Hepatocyte (in vitro differentiated cells): ENCODE data around the gene MTHFD1L. TPM values are rescaled to one million over a fixed set of nuclear protein-coding genes. Genes with fewer than 3 reads are reported as not detected.

Experiments used
- DNase-seq: peaks from one replicate; pipeline ENCODE4 v3.0.0-alpha.2; 2016; ENCODE audit warnings: low spot score
- H2AFZ ChIP-seq: fragments of 200-600 bp; sonication (generic); 2 replicates; pipeline ENCODE4 v1.6.0; 2016; ENCODE audit warnings: antibody characterized with exemption, mild to moderate bottlenecking
- H3K27ac ChIP-seq: fragments of 200-600 bp; sonication (generic); 2 replicates; pipeline ENCODE4 v1.5.1; 2016; ENCODE audit warnings: mild to moderate bottlenecking
- H3K27me3 ChIP-seq: fragments of 200-600 bp; sonication (generic); 2 replicates; pipeline ENCODE4 v1.6.1; 2016
- H3K36me3 ChIP-seq: fragments of 200-600 bp; sonication (generic); replicated peaks from 2 replicates; pipeline ENCODE4 v1.5.1; 2016; ENCODE audit warnings: low read depth; ENCODE audit not compliant: insufficient read depth
- H3K4me1 ChIP-seq: fragments of 200-600 bp; sonication (generic); 2 replicates; pipeline ENCODE4 v1.5.1; 2016; ENCODE audit warnings: mild to moderate bottlenecking, moderate library complexity; ENCODE audit not compliant: insufficient read depth
- H3K4me2 ChIP-seq: fragments of 200-600 bp; sonication (generic); 2 replicates; pipeline ENCODE4 v1.6.0; 2016
- H3K4me3 ChIP-seq: fragments of 200-600 bp; sonication (generic); 2 replicates; pipeline ENCODE4 v1.5.1; 2016; ENCODE audit warnings: mild to moderate bottlenecking
- H3K79me2 ChIP-seq: fragments of 200-600 bp; sonication (generic); 2 replicates; pipeline ENCODE4 v1.6.0; 2017; ENCODE audit warnings: mild to moderate bottlenecking
- H3K9me2 ChIP-seq: fragments of 200-600 bp; sonication (generic); replicated peaks from 2 replicates; pipeline ENCODE4 v1.6.0; 2017; ENCODE audit warnings: mild to moderate bottlenecking; ENCODE audit not compliant: insufficient read depth
- H3K9me3 ChIP-seq: fragments of 200-600 bp; sonication (generic); 2 replicates; pipeline ENCODE4 v1.5.1; 2016; ENCODE audit warnings: low read depth, mild to moderate bottlenecking
- H4K20me1 ChIP-seq: fragments of 200-600 bp; sonication (generic); 2 replicates; pipeline ENCODE4 v1.6.0; 2016; ENCODE audit warnings: mild to moderate bottlenecking; ENCODE audit not compliant: insufficient read depth, poor library complexity, severe bottlenecking
- CTCF ChIP-seq: fragments of 200-600 bp; sonication (generic); IDR thresholded peaks from 2 replicates; pipeline ENCODE4 v1.5.1; 2016; ENCODE audit warnings: antibody characterized with exemption, mild to moderate bottlenecking; ENCODE audit not compliant: poor library complexity
- EZH2 ChIP-seq: fragments of 200-600 bp; sonication (generic); IDR thresholded peaks from 2 replicates; pipeline ENCODE4 v1.6.1; 2016; ENCODE audit warnings: antibody characterized with exemption, mild to moderate bottlenecking, borderline replicate concordance
- EZH2phosphoT487 ChIP-seq: fragments of 200-600 bp; sonication (generic); IDR thresholded peaks from one replicate; pipeline ENCODE4 v1.6.1; 2018; ENCODE audit warnings: antibody characterized with exemption, mild to moderate bottlenecking, low read depth, moderate library complexity; ENCODE audit not compliant: unreplicated experiment, severe bottlenecking
- WGBS: methylation state at CpG from one replicate; pipeline ENCODE4 v1.1.6; 2016; ENCODE audit warnings: low lambda C conversion rate; ENCODE audit errors: missing lambda C conversion rate; 5-methylcytosine and 5-hydroxymethylcytosine counted together
- polyA plus RNA-seq: library from polyadenylated mRNA; unstranded; fragments of >200 nt; fragmentation: Nextera tagmentation; extraction: Ambion mirVana; gene quantifications from 2 replicates; pipeline ENCODE4 v1.2.1, GENCODE V29; 2016
- total RNA-seq: library from RNA; depleted of rRNA; stranded (reverse); fragments of >200 nt; gene quantifications from 2 replicates; pipeline ENCODE4 v1.2.3, GENCODE V29; 2014

Gene MTHFD1L
- total and polyA plus RNA-seq, 2 experiments from 2014 or later: 28.4 to 30.8 TPM

DNA sequence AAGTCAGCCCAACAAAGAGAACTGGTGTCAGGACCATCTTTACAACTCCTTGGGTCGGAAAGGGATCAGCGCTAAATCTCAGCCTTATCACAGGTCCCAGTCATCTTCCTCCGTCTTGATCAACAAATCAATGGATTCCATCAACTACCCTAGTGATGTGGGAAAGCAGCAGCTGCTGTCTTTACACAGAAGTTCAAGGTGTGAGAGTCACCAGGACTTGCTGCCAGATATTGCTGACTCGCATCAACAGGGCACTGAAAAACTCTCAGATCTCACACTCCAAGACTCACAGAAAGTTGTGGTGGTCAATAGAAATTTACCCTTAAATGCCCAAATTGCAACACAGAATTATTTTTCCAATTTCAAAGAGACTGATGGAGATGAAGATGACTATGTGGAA, 25.3 kb upstream of the MTHFD1L start:
- no peak overlapping the region for H2AFZ ChIP-seq
- TF ChIP-seq EZH2: no peak
- no peak for TF ChIP-seq CTCF
- TF ChIP-seq EZH2phosphoT487: no peak
- H3K4me3 ChIP-seq: no peak overlapping the region
- WGBS: 89% methylated on average over 4 of the region's 4 CpGs
- no peaks in the 10 kb centered on the region for H3K9me3 ChIP-seq
- H3K4me1 ChIP-seq: no peaks in the 10 kb centered on the region
- H3K9me2 ChIP-seq: no peaks in the 10 kb centered on the region
- DNase-seq: no peak
- no peaks in the 10 kb centered on the region for H3K79me2 ChIP-seq
- no peaks in the 10 kb centered on the region for H3K27me3 ChIP-seq
- no peaks in the 10 kb centered on the region for H4K20me1 ChIP-seq
- no peak overlapping the region for H3K27ac ChIP-seq
- no peaks in the 10 kb centered on the region for H3K36me3 ChIP-seq
- no peak overlapping the region for H3K4me2 ChIP-seq

DNA sequence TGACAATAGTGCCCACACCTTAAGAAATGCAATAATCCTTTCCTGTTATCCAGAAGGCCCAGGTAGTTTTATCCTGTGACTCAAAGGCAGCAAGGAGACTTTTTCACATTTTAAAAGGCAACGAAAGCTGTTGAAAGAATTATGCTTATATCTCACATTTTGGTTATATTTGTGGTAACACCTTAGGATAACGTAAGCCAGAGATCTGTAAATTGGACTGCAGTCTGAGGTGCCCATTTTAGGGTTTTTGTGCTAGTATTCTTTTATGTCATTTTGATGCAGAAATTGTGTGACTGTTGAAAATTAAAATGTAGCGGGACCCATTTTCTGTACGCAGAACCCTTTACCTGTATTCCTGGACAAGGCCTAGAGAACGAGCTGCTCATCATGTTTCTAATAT, 24.3 kb upstream of the MTHFD1L start:
- TF ChIP-seq CTCF: no peak
- TF ChIP-seq EZH2phosphoT487: no peak
- TF ChIP-seq EZH2: no peak
- H3K9me2 ChIP-seq: no peaks in the 10 kb centered on the region
- no peak overlapping the region for H3K4me2 ChIP-seq

GRCh38 chr6:150841697-150842096, 23.8 kb upstream of the MTHFD1L start:
- Histone ChIP-seq H3K27me3 (no peaks in the 10 kb centered on the region), H3K36me3 (no peaks in the 10 kb centered on the region), H3K79me2 (no peaks in the 10 kb centered on the region), H3K4me2 (no peak overlapping the region), H4K20me1 (no peaks in the 10 kb centered on the region), H3K9me3 (no peaks in the 10 kb centered on the region), H3K9me2 (no peaks in the 10 kb centered on the region), H3K4me1 (no peaks in the 10 kb centered on the region), H3K27ac (no peak overlapping the region), H2AFZ (no peak overlapping the region), H3K4me3 (no peak overlapping the region)
- 87% methylated on average over 3 of the region's 3 CpGs for WGBS
- TF ChIP-seq EZH2phosphoT487 (no peak), CTCF (no peak)
- DNase-seq: no peak

More for the DNA sequence above, 24.3 kb upstream of the MTHFD1L start:
- Histone ChIP-seq H3K27me3 (no peaks in the 10 kb centered on the region), H3K27ac (no peak overlapping the region), H4K20me1 (no peaks in the 10 kb centered on the region), H3K79me2 (no peaks in the 10 kb centered on the region), H3K36me3 (no peaks in the 10 kb centered on the region), H3K4me1 (no peaks in the 10 kb centered on the region), H3K4me3 (no peak overlapping the region), H3K9me3 (no peaks in the 10 kb centered on the region), H2AFZ (no peak overlapping the region)
- DNase-seq: no peak
- 93% methylated on average over 5 of the region's 5 CpGs for WGBS

GRCh38 chr6:150844371-150844770, 21.1 kb upstream of the MTHFD1L start:
- TF ChIP-seq EZH2phosphoT487 (no peak), EZH2 (no peak), CTCF (no peak)
- no peak for DNase-seq
- Histone ChIP-seq H3K27ac (no peak overlapping the region), H3K4me1 (no peaks in the 10 kb centered on the region), H3K4me3 (no peak overlapping the region), H3K79me2 (no peaks in the 10 kb centered on the region), H3K36me3 (no peaks in the 10 kb centered on the region), H3K4me2 (no peak overlapping the region), H4K20me1 (no peaks in the 10 kb centered on the region), H3K9me2 (no peaks in the 10 kb centered on the region), H3K27me3 (no peaks in the 10 kb centered on the region), H3K9me3 (no peaks in the 10 kb centered on the region), H2AFZ (no peak overlapping the region)
- 78% methylated on average over 3 of the region's 3 CpGs for WGBS
